Endothelial cell of umbilical vein (primary cell): ENCODE measurements around the gene STPG3. TPM values are rescaled to one million over a fixed set of nuclear protein-coding genes. Genes with fewer than 3 reads are reported as not detected.

Source experiments
- BruUV-seq: library from RNA; stranded (reverse); fragments of 400-500 nt; replicated peaks from 2 replicates; lab custom pipeline; 2021; lab: Mats Ljungman, UMichigan
- CTCF ChIA-PET: fragments of 300-600, 350-600 bp; sonication (Branson Sonifier 250); formaldehyde crosslinking; loops from one replicate; lab custom pipeline; 2021; ENCODE audit warnings: antibody characterized with exemption, inconsistent platforms; lab: Charles Lee
- POLR2A ChIA-PET: fragments of 300-600, 350-600 bp; sonication (Branson Sonifier 250); formaldehyde crosslinking; loops from one replicate; lab custom pipeline; 2021; ENCODE audit warnings: antibody characterized with exemption, inconsistent platforms; lab: Charles Lee
- DNase-seq: peaks from one replicate; pipeline ENCODE4 v3.0.0-alpha.2; 2011; ENCODE audit warnings: low read depth, low spot score
- FAIRE-seq: peaks from 2 replicates; lab custom pipeline; 2011; peaks lifted over from hg19 to GRCh38; lab: Jason Lieb, UNC
- H2AFZ ChIP-seq: 2 replicates; pipeline ENCODE4 v1.6.0; 2012; ENCODE audit warnings: low read depth, low read length, control low read depth, inconsistent platforms
- H3K27ac ChIP-seq: 2 replicates; pipeline ENCODE4 v1.5.1; 2011; ENCODE audit warnings: low read depth, mild to moderate bottlenecking, control low read depth, low read length, moderate library complexity; ENCODE audit not compliant: insufficient read depth
- H3K27me3 ChIP-seq, 2 experiments: 2 replicates each; pipeline versions ENCODE4 v1.6.0 to v1.6.1; 2011; ENCODE audit warnings: low read length in 2 of 2, mixed read lengths in 1 of 2; ENCODE audit not compliant: control insufficient read depth in 2 of 2, insufficient read depth in 2 of 2
- H3K36me3 ChIP-seq, 2 experiments: 2 replicates in 1 of 2; 3 replicates in 1 of 2; pipeline ENCODE4 v1.5.1; 2011; ENCODE audit warnings: low read length in 2 of 2, mild to moderate bottlenecking in 1 of 2, moderate library complexity in 1 of 2; ENCODE audit not compliant: control insufficient read depth in 2 of 2, insufficient read depth in 2 of 2; ENCODE audit errors: extremely low read depth in 1 of 2
- H3K4me1 ChIP-seq: 3 replicates; pipeline ENCODE4 v1.5.1; 2011; ENCODE audit warnings: mild to moderate bottlenecking, low read length; ENCODE audit not compliant: control insufficient read depth, insufficient read depth; ENCODE audit errors: extremely low read depth
- H3K4me2 ChIP-seq: 2 replicates; pipeline ENCODE4 v1.6.1; 2011; ENCODE audit warnings: low read length, control low read depth, mixed read lengths; ENCODE audit not compliant: insufficient read depth
- H3K4me3 ChIP-seq, 3 experiments: fragments of 200-600 bp in 1 of 3; sonication (generic), shearing (Covaris generic) in 1 of 3; replicated peaks in 1 of 3; 2 replicates each; pipeline ENCODE4 v1.5.1; 2011 to 2016; ENCODE audit warnings: control low read depth in 3 of 3, low read length in 3 of 3, mild to moderate bottlenecking in 2 of 3, inconsistent platforms in 1 of 3, low read depth in 1 of 3, moderate library complexity in 1 of 3; ENCODE audit not compliant: insufficient read depth in 1 of 3
- H3K79me2 ChIP-seq: 2 replicates; pipeline ENCODE4 v1.6.0; 2012; ENCODE audit warnings: low read length, inconsistent platforms; ENCODE audit not compliant: control insufficient read depth, insufficient read depth
- H3K9ac ChIP-seq: replicated peaks from 2 replicates; pipeline ENCODE3; 2011; ENCODE audit warnings: low read length, control low read depth; ENCODE audit not compliant: insufficient read depth; ENCODE audit errors: extremely low read depth
- H3K9me1 ChIP-seq: replicated peaks from 3 replicates; pipeline ENCODE4 v1.6.0; 2011; ENCODE audit warnings: mild to moderate bottlenecking, low read length; ENCODE audit not compliant: control insufficient read depth, insufficient read depth; ENCODE audit errors: extremely low read depth
- H3K9me3 ChIP-seq: replicated peaks from 2 replicates; pipeline ENCODE4 v1.5.1; 2012; ENCODE audit warnings: low read length, inconsistent platforms; ENCODE audit not compliant: control insufficient read depth, insufficient read depth
- H4K20me1 ChIP-seq: replicated peaks from 2 replicates; pipeline ENCODE3; 2011; ENCODE audit warnings: mild to moderate bottlenecking, low read length; ENCODE audit not compliant: control insufficient read depth, insufficient read depth; ENCODE audit errors: extremely low read depth
- MYC ChIP-seq: IDR thresholded peaks from one replicate; pipeline ENCODE4 v1.6.1; 2011; ENCODE audit warnings: mild to moderate bottlenecking, low read depth, low read length
- POLR2A ChIP-seq: IDR thresholded peaks from 2 replicates; pipeline ENCODE4 v1.6.1; 2012; ENCODE audit warnings: low read depth, mild to moderate bottlenecking, control low read depth, low read length
- dilution Hi-C: fragments of 300-500 bp; cut with MboI; formaldehyde crosslinking; loops from one replicate; pipeline ENCODE4 v1.15.0; 2019; ENCODE audit warnings: low sequenced_read_pairs; ENCODE audit not compliant: extremely low pct_ligation_motif_present
- intact Hi-C: fragments of 100-400 bp; cut with micrococcal nuclease; formaldehyde crosslinking; loops from one replicate; pipeline ENCODE4 v1.10.0; 2022
- polyA plus RNA-seq, 4 experiments: library from polyadenylated mRNA; depleted of rRNA in 3 of 4; stranded (reverse) in 3 of 4; unstranded in 1 of 4; fragments of >200 nt; gene quantifications; 2 replicates each; pipeline versions ENCODE4 v1.2.1 to v1.2.3, GENCODE V29; 2011 to 2012; ENCODE audit warnings: missing spikeins in 1 of 4
- total RNA-seq: library from RNA; stranded (reverse); gene quantifications from 2 replicates; pipeline ENCODE4 v1.2.3, GENCODE V29; 2021
- TF ChIP-seq, protein P1 (sequence below), 2 donors: IDR thresholded peaks; 1 replicate in 1 of 2; 2 replicates in 1 of 2; pipeline ENCODE4 v1.5.1; 2011; ENCODE audit warnings: low read length in 2 of 2, mild to moderate bottlenecking in 2 of 2, moderate library complexity in 2 of 2, control low read depth in 1 of 2, inconsistent platforms in 1 of 2, low read depth in 1 of 2; ENCODE audit not compliant: insufficient read depth in 1 of 2; ENCODE audit errors: extremely low read depth in 1 of 2

The STPG3 gene
- total and polyA plus RNA-seq, 2 donors (not counting 3 experiments of a cell fraction or from before 2014, with no cell fraction given): not detected

DNA sequence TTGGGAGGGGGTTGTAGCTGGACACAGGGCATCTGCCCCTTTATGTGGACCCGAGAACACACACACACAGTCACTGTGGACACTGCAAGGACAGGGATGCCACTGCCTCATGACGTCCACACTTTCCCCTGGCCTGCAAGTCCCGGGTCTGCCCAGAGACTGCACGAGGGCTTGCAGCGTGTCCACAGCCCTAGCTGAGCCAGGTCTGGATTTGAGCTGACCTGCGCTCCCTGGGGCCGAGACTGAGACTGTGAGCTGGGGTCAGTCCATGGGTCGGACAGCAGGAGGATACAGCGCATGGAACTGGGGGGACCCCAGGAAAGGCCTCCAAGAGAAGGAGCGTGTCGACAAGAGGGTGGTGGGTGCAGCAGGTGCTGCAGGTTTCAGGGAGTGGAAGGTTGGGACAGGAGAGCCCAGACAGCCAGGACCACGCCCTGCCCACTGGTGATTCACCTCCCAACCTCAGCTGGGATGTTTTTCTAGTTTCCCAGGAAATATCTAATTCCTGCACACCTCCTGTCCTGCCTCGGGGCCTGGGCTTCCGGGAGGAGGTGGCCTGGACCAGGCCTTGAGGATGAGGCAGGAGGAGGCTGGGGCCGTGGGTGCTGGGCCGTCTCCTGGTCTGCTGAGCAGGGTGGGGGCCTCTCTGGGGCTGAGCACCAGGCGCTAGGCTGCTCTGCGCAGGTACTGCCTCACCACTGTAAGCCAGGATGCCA, 24.6 kb upstream of the STPG3 start:
- Histone ChIP-seq H3K9ac (no peak overlapping the region), H3K9me3 (no peaks in the 10 kb centered on the region), H3K9me1 (no peaks in the 10 kb centered on the region), H3K27ac (no peak overlapping the region), H3K27me3 (no peaks in the 10 kb centered on the region), H3K4me1 (peaks cover 12% of the 10 kb centered on the region), H3K79me2 (no peaks in the 10 kb centered on the region), H2AFZ (no peak overlapping the region), H4K20me1 (no peaks in the 10 kb centered on the region), H3K4me3 (no peak overlapping the region), H3K4me2 (no peak overlapping the region), H3K36me3 (no peaks in the 10 kb centered on the region)
- FAIRE-seq (no peak), DNase-seq (no peak)
- POLR2A ChIA-PET: no interaction called here
- dilution Hi-C loops: no loop called here
- intact Hi-C loops: loop anchor here (1.0 to 2.0 kb wide), 3 partner anchors 50 to 180 kb away; partner anchors contain the start of gene NPDC1
- TF ChIP-seq MYC: no peak
- no TSS peak for BruUV-seq
- CTCF ChIA-PET: interaction anchor here (0.6 to 6.3 kb wide), 16 partner anchors 11 to 197 kb away, joined by 3 to 63 read pairs (median 6); partner anchors contain the start of genes ANAPC2, NPDC1, SSNA1 and TPRN

DNA sequence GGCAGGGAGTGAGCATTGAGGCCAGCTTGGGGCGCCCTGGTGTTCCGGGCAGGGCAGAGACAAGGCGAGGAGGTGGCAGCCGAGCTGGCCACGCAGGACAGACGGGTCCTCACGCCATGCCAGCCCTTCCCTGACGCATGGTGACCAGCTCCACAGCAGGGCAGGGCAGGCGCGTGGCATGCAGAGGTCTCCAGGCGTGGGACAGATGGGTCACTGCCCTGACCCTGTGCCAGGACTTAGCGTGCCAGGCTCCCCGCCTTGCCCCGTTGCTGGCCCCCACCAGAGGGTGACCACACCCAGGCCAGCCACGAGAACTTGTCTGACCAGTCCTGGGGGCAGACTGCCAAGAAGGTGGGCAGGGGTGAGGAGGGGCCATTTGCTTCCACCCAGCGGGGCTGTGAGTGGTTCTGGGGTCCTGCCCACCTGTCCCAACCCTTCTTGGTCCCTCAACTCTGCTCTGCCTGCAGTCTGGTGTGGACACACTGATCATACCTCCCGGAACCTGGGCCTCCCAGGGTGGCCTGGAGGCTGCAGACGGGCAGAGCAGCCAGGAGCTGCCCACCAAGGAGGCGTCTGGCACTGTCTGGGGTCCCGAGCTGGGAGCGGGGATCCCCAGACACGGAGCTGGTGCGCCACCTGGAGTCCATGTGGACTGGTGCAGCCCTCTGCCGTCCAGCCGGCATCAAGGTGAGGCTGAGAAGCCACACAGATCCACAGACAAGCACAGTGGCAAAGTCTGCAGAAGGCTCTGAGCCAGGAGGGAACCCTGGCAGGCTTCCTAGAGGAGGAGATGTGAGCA, 23.8 kb upstream of the STPG3 start, which contains the start of gene RNF224:
TSS of gene RNF224 (plus strand) at position 449 of the 799 bp plus-strand sequence. CDS start 834 bp downstream, outside the sequence.
- intact Hi-C loops: loop anchor here (1.0 to 2.0 kb wide), 3 partner anchors 50 to 181 kb away; partner anchors contain the start of gene NPDC1
- H3K9ac ChIP-seq: no peak within 1 kb of the TSS
- peaks cover 12% of the 10 kb centered on the region for H3K4me1 ChIP-seq
- dilution Hi-C loops: no loop called here
- no peak within 1 kb of the TSS for H2AFZ ChIP-seq
- BruUV-seq: no TSS peak
- H3K36me3 ChIP-seq: no peaks in the 10 kb centered on the region
- no peak within 1 kb of the TSS for H3K4me3 ChIP-seq
- H4K20me1 ChIP-seq: no peaks in the 10 kb centered on the region
- DNase-seq (peak; percentile 68), FAIRE-seq (peak; percentile 90)
- H3K27ac ChIP-seq: no peak within 1 kb of the TSS
- H3K9me1 ChIP-seq: no peaks in the 10 kb centered on the region
- H3K27me3 ChIP-seq: no peaks in the 10 kb centered on the region
- H3K79me2 ChIP-seq: no peaks in the 10 kb centered on the region
- POLR2A ChIA-PET: interaction anchor here (0.6 kb wide), 2 partner anchors 14 to 24 kb away, joined by 4 to 5 read pairs; partner anchors contain the start of gene TUBB4B
- no peak within 1 kb of the TSS for H3K4me2 ChIP-seq
- no peak for TF ChIP-seq POLR2A
- TF ChIP-seq, protein P1, sequence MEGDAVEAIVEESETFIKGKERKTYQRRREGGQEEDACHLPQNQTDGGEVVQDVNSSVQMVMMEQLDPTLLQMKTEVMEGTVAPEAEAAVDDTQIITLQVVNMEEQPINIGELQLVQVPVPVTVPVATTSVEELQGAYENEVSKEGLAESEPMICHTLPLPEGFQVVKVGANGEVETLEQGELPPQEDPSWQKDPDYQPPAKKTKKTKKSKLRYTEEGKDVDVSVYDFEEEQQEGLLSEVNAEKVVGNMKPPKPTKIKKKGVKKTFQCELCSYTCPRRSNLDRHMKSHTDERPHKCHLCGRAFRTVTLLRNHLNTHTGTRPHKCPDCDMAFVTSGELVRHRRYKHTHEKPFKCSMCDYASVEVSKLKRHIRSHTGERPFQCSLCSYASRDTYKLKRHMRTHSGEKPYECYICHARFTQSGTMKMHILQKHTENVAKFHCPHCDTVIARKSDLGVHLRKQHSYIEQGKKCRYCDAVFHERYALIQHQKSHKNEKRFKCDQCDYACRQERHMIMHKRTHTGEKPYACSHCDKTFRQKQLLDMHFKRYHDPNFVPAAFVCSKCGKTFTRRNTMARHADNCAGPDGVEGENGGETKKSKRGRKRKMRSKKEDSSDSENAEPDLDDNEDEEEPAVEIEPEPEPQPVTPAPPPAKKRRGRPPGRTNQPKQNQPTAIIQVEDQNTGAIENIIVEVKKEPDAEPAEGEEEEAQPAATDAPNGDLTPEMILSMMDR (IDR thresholded peaks at IDR 0.05; ENCODE audit: extremely low read depth in 1 of 2, insufficient read depth in 1 of 2, low read depth in 1 of 2, low read length in 2 of 2): peak; percentile 86 to 95
- CTCF ChIA-PET: interaction anchor here (0.6 to 6.3 kb wide), 31 partner anchors 10 to 380 kb away, joined by 3 to 63 read pairs (median 5); partner anchors contain the start of genes ANAPC2, DPP7, NPDC1 and SSNA1
- H3K9me3 ChIP-seq: no peaks in the 10 kb centered on the region
